ENCODE measurements around the gene IRF9. TPM values are rescaled to one million over a fixed set of nuclear protein-coding genes. Genes with fewer than 3 reads are reported as not detected.

The IRF9 gene, protein sequence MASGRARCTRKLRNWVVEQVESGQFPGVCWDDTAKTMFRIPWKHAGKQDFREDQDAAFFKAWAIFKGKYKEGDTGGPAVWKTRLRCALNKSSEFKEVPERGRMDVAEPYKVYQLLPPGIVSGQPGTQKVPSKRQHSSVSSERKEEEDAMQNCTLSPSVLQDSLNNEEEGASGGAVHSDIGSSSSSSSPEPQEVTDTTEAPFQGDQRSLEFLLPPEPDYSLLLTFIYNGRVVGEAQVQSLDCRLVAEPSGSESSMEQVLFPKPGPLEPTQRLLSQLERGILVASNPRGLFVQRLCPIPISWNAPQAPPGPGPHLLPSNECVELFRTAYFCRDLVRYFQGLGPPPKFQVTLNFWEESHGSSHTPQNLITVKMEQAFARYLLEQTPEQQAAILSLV
- 136 TPM for polyA plus RNA-seq

- no peaks in the 10 kb centered on the region for H3K9me3 Mint-ChIP-seq
These were observed at the start of gene IRF9 for GRCh38 chr14:24160850-24161804. TSS of gene IRF9 (plus strand) at chr14:24161265. CDS start at chr14:24162145, 880 bp downstream.

GRCh38 chr14:24113379-24113800, 47.7 kb upstream of the IRF9 start:
- peaks cover 22 to 25% (median 23%) of the 10 kb centered on the region in 3 donors for H3K4me1 Mint-ChIP-seq
- no peaks in the 10 kb centered on the region for H3K9me3 Mint-ChIP-seq
- peak overlapping the region; percentile 98 to 100 (median 100) for H3K27ac Mint-ChIP-seq

More at GRCh38 chr14:24160850-24161804, at the start of gene IRF9:
- Mint-ChIP-seq H3K27me3 (no peaks in the 10 kb centered on the region), H3K4me1 (peaks cover 7 to 29% (median 20%) of the 10 kb centered on the region in 3 donors), H3K27ac (peak within 1 kb of the TSS; percentile 98 to 100 (median 99)), H3K4me3 (peak within 1 kb of the TSS; percentile 98 to 100 (median 99)), H3K36me3 (peaks cover 10% of the 10 kb centered on the region)

DNA sequence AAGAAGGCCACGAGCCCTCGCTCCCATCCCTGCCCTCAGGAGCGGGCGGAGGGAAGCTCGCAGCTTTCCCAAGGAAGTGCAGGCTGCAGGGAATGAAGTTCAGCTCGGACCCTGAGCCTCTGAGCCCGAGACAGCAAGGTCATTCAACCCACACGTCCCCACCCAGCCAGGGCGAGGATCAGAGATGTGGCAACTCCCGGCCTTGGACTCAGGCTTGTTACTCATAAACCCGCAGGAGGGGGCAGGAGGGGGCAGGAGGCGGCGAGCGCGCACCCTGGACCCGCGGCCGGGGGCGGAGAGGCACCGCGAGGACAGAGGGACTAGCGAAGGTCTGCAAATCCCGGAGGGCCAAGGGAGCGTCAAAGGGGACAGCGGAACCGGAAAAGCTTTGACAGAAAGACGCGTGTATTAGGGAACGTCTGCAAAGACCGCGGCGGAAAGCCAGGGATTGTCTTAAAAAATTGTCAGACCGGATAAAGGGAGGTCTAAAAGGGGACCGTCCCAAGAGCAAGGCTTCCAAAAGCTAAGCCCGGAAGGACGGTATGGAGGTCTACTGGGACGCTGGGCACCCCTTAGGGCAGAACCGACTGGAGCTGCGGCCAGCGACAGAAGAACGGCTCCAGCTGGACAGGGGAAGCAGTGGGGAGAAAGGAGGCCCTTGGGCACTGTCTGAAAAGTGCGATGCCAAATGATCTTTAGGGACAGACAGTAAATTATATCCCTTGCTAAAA, 47.1 kb upstream of the IRF9 start:
- Mint-ChIP-seq H3K4me3 (peak overlapping the region; percentile 95 to 100 (median 98)), H3K9me3 (no peaks in the 10 kb centered on the region), H3K27me3 (no peaks in the 10 kb centered on the region), H3K27ac (peak overlapping the region; percentile 98 to 100 (median 100)), H3K4me1 (peaks cover 18 to 23% (median 22%) of the 10 kb centered on the region in 3 donors), H3K36me3 (peaks cover 2% of the 10 kb centered on the region)

More at GRCh38 chr14:24113379-24113800, 47.7 kb upstream of the IRF9 start:
- no peaks in the 10 kb centered on the region for H3K27me3 Mint-ChIP-seq
- no peaks in the 10 kb centered on the region for H3K36me3 Mint-ChIP-seq
- H3K4me3 Mint-ChIP-seq, result peak overlapping the region; percentile 95 to 100 (median 98)

GRCh38 chr14:24114532-24115421, 46.3 kb upstream of the IRF9 start, which contains the start of the genes DCAF11 and NRL:
TSS of gene DCAF11 (plus strand) at chr14:24114777. CDS start at chr14:24115595, 818 bp downstream.
TSS of gene NRL (minus strand) at chr14:24114949. CDS start at chr14:24082848, 32,101 bp downstream.
- Mint-ChIP-seq H3K36me3 (peaks cover 2% of the 10 kb centered on the region), H3K4me3 (peak within 1 kb of the TSS; percentile 95 to 100 (median 98)), H3K9me3 (no peaks in the 10 kb centered on the region), H3K27me3 (no peaks in the 10 kb centered on the region), H3K4me1 (peaks cover 17 to 21% (median 20%) of the 10 kb centered on the region in 3 donors), H3K27ac (peak within 1 kb of the TSS; percentile 98 to 100 (median 100))

DNA sequence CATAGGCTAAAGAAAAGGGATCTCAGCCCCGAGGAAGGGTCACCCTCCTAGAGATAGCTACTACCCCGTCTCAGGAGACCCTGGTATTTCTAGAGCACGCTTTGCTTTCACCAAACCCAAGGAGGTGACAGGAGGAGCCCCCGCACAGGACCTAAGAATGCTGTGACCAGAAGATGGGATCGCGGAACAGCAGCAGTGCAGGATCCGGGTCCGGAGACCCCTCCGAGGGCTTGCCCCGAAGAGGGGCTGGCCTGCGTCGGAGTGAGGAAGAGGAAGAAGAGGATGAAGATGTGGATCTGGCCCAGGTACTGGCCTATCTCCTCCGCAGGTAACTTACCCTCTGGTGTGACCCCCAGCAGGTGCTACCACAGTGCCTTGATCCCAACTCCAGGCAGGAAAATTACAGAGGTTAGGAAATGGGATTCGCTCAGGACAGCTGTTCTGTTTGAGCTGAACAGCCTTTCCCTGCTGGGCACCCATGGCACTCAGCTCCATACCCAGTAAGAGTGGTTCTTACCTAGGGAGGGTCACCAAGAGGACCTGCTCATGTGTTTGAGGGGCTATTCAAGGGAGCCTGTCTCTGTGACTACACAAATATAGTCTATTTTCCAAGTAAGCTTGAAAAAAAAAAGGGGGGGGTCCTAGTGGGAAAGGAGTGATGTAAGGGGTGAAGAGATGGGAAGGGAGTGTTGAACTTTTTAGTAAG, 45.5 kb upstream of the IRF9 start:
- Mint-ChIP-seq H3K27ac (peak overlapping the region; percentile 98 to 100 (median 100)), H3K4me3 (peak overlapping the region; percentile 95 to 100 (median 98)), H3K4me1 (peaks cover 17 to 21% (median 20%) of the 10 kb centered on the region in 3 donors), H3K36me3 (peaks cover 2% of the 10 kb centered on the region), H3K27me3 (no peaks in the 10 kb centered on the region), H3K9me3 (no peaks in the 10 kb centered on the region)

GRCh38 chr14:24116128-24116814, 44.8 kb upstream of the IRF9 start:
- Mint-ChIP-seq H3K9me3 (no peaks in the 10 kb centered on the region), H3K4me1 (peaks cover 17 to 21% (median 20%) of the 10 kb centered on the region in 3 donors), H3K27me3 (no peaks in the 10 kb centered on the region), H3K36me3 (peaks cover 2% of the 10 kb centered on the region), H3K27ac (peak overlapping the region; percentile 13 to 98 (median 87)), H3K4me3 (peak overlapping the region; percentile 95 to 100 (median 98))

DNA sequence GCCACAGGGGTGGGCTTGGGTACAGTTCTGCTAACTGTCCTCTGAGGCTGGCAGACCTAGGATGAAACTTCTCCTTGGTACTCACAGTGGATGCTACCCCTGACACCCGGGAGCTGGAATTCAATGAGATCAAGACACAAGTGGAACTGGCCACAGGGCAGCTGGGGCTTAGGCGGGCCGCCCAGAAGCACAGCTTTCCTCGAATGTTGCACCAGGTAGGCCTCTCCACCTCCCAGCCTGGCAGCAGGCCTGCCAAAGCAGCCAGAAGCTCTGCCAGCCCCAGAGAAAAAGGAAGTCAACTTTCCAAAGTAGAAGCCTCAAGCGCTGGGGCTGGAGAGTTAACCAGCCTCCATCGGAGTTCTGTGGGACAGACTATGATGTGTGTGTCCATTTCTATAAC, 43.9 kb upstream of the IRF9 start:
- H3K4me3 Mint-ChIP-seq, result peak overlapping the region in 1 of 4 donors; percentile 41
- peaks cover 17 to 24% (median 23%) of the 10 kb centered on the region in 3 donors for H3K4me1 Mint-ChIP-seq
- H3K9me3 Mint-ChIP-seq, result no peaks in the 10 kb centered on the region
- H3K36me3 Mint-ChIP-seq, result peaks cover 2% of the 10 kb centered on the region
- H3K27ac Mint-ChIP-seq, result no peak overlapping the region
- no peaks in the 10 kb centered on the region for H3K27me3 Mint-ChIP-seq

DNA sequence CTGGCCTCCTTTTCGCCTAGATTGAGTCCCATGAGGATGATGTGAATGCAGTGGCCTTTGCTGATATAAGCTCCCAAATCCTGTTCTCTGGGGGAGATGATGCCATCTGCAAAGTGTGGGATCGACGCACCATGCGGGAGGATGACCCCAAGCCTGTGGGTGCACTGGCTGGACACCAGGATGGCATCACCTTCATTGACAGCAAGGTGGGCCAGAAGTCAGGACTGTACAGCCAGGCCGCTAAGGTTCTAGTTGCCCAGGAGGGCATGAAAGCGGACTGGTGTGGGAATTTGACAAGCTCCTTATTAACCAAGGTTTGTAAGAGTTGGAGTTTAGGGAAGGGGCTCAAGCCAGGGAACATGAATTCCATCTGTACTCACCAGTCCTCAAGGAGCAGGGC, 41.4 kb upstream of the IRF9 start:
- H3K4me3 Mint-ChIP-seq, result peak overlapping the region in 1 of 4 donors; percentile 73
- H3K4me1 Mint-ChIP-seq, result peaks cover 30 to 46% (median 43%) of the 10 kb centered on the region in 3 donors
- peaks cover 2% of the 10 kb centered on the region for H3K36me3 Mint-ChIP-seq
- H3K9me3 Mint-ChIP-seq, result no peaks in the 10 kb centered on the region
- H3K27ac Mint-ChIP-seq, result peak overlapping the region in 1 of 3 donors; percentile 23
- H3K27me3 Mint-ChIP-seq, result no peaks in the 10 kb centered on the region

- Mint-ChIP-seq H3K27ac (peak overlapping the region in 1 of 3 donors; percentile 74), H3K9me3 (no peaks in the 10 kb centered on the region), H3K27me3 (no peaks in the 10 kb centered on the region), H3K36me3 (peaks cover 4% of the 10 kb centered on the region), H3K4me1 (peaks cover 23 to 40% (median 40%) of the 10 kb centered on the region in 3 donors), H3K4me3 (peak overlapping the region in 1 of 4 donors; percentile 44)
These were observed 39.9 kb upstream of the IRF9 start for GRCh38 chr14:24121210-24121609.

- H3K9me3 Mint-ChIP-seq, result no peaks in the 10 kb centered on the region
- peak overlapping the region; percentile 74 to 82 (median 81) for H3K27ac Mint-ChIP-seq
- H3K4me3 Mint-ChIP-seq, result peak overlapping the region; percentile 34 to 88 (median 64)
- no peaks in the 10 kb centered on the region for H3K27me3 Mint-ChIP-seq
- peaks cover 4% of the 10 kb centered on the region for H3K36me3 Mint-ChIP-seq
- H3K4me1 Mint-ChIP-seq, result peaks cover 16 to 35% (median 33%) of the 10 kb centered on the region in 3 donors
These were observed 38.6 kb upstream of the IRF9 start for GRCh38 chr14:24122416-24122815.

DNA sequence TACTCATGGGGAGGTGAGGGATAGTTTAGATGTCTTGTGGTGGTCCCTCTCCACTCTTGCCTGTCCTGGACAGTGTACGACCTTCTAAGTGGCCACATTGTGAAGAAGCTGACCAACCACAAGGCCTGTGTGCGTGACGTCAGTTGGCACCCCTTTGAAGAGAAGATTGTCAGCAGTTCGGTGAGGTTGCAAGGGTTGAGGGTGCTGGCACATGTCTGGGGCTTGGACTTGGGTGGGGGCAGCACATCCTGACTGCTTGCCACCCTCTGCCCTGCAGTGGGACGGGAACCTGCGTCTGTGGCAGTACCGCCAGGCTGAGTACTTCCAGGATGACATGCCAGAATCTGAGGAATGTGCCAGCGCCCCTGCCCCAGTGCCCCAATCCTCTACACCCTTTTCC, 38.2 kb upstream of the IRF9 start:
- H3K36me3 Mint-ChIP-seq, result peaks cover 4% of the 10 kb centered on the region
- peaks cover 18 to 39% (median 38%) of the 10 kb centered on the region in 3 donors for H3K4me1 Mint-ChIP-seq
- peak overlapping the region in 3 of 4 donors; percentile 34 to 88 (median 73) for H3K4me3 Mint-ChIP-seq
- H3K27me3 Mint-ChIP-seq, result no peaks in the 10 kb centered on the region
- peak overlapping the region; percentile 74 to 98 (median 81) for H3K27ac Mint-ChIP-seq
- H3K9me3 Mint-ChIP-seq, result no peaks in the 10 kb centered on the region

All from IgD-negative memory B cell (primary cell).